Measurements from ENCODE around the gene PRKG1.

GRCh38 chr10:52011118-52011517 is 936.8 kb downstream of the PRKG1 start:
- TF ChIP-seq POLR2AphosphoS5 (IDR thresholded peaks at IDR 0.05; ENCODE audit: low read depth, low read length), result no peak
- TF ChIP-seq CTCF (IDR thresholded peaks at IDR 0.05; ENCODE audit: control extremely low read depth in 1 of 3, insufficient read depth in 1 of 3, low read depth in 1 of 3, low read length in 3 of 3), result no peak

Data from H1 (cell line).